GM18519 (cell line): ENCODE data around the gene SNX5.

ENCODE experiments used
- ATAC-seq: cut with Tn5 transposase; IDR thresholded peaks from one replicate; pipeline ENCODE4 v1.9.1; 2021; ENCODE audit warnings: mild to moderate bottlenecking, moderate library complexity; ENCODE audit not compliant: unreplicated experiment, low FRiP score

The SNX5 gene

DNA sequence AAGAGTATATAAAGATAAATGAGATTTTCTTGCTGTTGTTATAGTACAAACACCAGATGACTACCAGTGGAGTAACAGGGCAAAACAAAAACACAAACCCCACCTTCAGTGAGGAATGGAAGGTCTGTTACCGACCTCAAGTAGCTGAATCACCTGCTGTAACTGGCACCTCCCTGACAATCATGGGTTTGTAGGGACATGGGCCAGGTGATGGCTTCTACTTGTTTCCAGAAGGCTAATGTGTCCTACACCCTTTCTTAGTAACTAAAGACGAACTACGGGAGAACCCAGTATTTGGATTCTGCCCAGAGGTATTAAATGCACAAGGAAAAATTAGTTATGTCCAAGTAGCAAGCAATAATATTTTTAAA lies 26.8 kb downstream of the SNX5 start:
- no peak for ATAC-seq

DNA sequence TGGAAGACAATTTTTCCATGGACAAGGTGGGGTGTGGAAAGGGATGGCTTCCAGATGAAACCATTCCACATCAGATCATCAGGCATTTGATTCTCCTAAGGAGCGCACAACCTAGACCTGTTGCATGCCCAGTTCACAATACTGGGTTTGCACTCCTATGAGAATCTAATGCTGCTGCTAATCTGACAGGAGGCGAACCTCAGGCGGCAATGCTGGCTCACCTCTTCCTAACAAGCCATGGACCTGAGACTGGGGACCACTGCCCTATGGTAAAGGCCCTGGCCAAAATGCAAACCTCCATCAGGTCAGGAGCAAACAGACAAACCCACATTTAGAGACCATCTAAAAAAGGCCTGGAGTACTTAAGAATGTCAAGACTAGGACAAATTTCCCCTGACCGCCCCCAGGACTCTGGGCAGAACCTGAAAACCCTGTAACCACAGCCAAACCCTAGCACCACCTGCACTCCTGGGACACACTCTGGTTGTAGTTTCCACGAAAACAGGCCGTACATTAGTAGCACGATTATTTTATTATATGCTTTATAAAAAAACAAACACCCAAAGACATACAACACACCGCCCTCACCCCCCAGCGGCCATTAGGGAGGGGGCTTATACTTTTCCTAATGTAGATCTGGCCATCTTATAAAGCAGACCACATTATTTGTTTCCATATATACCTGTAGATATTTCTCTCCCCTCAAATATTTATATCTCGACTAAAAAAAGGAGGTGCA lies 27.3 kb downstream of the SNX5 start:
- no peak for ATAC-seq

DNA sequence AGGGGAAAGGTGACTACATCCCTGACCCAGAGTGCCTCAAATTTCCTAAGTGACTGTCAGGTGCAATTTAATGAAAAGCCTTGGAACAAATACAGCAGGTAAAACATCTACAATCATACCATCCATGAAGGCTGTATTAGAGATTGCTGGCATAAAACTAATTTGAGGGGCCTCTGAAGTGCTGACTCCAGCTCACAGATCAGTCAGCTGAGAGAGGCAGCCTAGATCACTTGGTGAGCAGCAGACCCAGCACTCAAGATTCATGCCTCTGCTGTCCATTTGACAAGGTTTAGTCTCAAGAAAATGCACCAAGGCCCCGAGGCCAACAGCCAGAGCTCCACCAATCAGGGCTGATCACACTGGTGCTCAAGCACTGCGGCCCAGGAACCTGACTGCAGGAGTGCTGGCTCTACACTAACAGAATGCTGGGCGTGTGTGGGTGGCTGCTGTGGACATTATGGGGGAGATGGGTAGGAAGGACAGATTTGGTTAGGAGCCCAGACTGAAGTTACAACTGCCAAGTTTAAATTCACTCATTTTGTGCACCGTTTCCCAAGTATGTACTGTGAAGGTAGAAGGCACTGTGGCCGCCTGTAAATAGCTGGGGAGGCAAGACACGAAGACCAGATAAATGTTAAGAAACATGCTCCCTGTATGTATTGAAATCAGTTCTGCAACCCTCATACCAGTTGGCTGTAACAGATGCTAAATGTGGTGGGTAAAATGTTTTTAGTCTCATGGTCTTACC lies 28.2 kb downstream of the SNX5 start:
- no peak for ATAC-seq

DNA sequence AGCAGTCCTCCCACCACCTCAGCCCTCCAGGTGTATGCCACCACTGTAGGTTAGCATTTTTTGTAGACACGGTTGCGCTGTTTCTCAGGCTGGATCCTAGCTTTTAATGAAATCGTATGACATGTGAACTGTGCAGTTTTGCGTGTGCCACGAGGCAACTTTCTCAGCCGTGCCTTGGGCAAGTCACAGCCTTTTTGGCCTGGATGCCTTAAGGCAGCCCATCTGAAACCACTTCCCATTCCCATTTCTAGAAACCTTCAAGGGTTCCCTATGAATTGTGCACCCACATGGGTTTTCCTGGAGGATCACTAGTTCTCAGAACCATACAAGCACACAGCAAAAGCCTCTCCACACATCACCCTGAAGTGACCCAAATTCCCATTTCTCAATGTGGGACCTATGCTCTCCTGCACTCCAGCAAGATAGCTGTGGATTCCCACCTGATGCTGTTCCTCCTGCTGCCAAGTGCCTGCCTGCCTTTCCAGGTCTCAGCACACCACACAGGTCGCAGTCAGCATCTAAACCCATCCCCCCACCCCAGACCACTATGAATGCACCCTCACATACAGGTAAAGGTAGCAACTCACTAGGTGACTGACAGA lies 28.9 kb downstream of the SNX5 start:
- ATAC-seq = no peak

DNA sequence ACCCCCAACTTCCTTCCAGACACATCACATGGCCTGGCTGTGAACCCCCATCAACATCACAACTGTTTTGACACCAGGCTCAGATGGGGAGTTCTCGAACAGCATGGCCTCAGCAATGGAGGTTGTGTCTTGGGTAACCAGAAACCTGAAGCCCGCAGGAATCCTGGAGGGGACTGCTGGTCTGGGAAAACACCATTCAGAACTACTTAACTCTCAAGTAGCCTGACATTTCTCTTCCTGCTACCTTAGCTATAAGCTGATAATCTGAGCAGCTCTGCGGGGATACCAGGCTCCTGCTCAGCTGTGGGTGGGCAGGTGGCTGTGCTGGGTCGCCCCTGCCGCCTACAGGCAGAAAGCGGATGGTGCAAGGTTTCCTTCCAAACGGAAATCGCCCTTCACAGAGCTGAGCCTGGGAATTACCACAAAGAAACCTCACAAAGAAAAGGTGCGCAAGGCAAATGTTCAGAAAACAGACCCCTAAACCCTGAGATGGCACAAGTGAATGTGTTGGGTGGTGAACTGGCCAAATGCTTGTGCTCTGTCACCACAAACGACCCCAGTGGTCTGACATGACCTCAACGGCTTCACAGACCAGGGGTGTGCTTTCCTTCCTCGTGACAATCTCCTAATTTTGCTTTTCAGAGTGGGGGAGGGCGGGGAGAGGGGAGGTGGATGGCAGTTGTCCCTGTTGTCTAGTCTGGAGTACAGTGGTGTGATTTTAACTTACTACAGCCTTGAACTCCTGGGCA lies 29.5 kb downstream of the SNX5 start:
- ATAC-seq = peak; percentile 79

DNA sequence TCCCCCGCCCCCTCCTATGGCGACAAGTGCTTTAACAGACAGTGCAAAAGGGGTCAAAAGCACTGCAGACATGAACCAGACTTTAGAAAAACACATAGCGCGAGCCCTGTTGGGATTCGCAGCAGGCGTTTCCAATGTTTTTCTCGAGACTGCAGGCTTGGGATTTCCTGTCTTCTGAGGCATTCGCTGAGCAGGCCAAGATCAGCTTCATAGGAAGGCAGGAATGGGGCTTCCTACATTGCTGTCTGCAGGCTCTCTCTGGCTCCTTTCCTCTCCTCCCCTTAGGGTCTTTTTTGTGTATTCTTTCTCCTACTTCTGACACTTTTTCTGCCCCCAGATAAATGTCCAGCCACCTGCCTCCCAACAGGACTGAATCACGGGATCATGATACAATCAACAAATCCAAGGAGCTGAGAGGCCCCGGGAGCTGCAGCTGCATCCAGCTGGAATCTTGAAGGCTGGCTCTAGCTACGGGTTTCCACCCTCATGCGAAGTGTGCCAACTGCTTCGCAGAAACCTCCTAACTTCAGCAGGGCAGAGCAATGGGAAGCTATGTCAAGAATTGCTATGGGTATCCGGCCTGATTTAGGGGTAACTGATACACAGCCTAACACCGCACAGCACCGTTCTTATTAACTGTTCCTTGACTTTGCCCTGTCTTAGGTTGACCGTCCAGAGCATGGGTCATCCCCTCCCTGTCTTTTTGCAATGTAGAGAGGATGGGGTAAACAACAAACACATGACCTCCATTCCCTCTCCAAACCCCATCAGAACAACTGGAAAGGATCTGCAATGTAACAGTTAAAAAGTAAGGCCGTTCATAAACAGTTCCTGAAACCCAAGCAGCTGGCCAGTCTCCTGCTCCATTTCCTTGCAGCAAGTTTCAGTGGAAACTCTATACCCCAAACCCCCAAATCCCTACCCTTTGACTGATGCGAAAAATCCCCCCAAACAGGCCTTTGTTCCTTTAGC lies 31.5 kb downstream of the SNX5 start:
- no peak for ATAC-seq

DNA sequence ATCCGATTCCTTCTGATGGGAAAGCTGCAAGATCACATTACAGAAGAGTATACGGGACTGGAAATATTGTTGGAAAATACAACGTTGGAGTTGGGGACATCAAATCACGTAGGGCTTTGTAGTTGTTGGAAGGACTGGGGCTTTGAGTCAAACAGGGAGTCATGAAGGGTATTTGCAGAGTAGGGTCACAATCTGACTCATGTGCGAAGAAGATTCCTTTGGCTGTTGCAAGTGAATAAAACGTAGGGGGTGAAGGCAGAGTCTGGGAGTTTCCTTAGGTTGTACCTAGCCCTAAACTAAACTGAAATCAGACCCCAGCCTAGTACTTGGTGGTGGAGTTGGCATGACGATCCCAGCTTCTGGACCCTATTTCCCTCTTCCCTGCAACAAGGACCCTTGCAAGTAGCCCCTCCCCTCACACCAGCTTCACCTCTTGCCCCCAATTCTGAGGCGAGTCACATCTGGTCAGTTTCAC lies 32.3 kb downstream of the SNX5 start:
- no peak for ATAC-seq

DNA sequence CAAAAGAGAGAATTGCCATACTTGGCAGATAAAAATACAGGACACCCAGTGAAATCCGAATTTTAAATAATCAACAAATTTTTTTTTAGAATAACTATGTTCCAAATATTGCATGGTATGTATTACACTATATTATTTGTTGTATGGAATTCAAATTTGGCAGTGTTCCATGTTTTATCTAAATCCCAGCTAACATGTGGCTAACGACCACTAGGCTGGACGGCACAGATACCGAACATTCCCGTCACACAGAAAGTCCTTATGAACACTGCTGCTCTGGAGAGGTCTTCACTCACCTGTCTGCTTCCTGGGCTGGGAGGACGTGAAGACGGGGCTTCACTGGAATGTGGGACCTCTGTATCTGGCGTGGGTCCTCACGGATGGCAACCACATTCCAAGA lies 32.8 kb downstream of the SNX5 start:
- ATAC-seq = no peak

DNA sequence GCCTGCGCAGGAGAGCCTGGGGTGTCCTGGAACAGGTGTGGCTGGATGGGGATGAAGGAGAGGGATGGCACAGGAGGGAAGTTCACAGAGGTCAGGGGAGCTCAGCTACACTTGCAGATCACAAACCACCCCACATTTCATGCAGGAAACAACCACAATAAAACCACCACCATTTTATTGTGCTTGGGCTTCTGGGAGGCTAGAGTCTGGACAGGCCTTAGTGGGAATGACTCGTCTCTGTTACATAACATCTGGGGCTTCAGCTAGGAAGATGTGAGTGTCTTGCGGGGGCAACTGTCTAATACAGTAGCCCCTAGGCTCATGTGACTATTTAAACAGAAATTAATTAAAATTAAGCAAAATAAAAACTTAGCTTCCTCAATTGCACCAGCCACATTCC lies 33.4 kb downstream of the SNX5 start:
- ATAC-seq = no peak

DNA sequence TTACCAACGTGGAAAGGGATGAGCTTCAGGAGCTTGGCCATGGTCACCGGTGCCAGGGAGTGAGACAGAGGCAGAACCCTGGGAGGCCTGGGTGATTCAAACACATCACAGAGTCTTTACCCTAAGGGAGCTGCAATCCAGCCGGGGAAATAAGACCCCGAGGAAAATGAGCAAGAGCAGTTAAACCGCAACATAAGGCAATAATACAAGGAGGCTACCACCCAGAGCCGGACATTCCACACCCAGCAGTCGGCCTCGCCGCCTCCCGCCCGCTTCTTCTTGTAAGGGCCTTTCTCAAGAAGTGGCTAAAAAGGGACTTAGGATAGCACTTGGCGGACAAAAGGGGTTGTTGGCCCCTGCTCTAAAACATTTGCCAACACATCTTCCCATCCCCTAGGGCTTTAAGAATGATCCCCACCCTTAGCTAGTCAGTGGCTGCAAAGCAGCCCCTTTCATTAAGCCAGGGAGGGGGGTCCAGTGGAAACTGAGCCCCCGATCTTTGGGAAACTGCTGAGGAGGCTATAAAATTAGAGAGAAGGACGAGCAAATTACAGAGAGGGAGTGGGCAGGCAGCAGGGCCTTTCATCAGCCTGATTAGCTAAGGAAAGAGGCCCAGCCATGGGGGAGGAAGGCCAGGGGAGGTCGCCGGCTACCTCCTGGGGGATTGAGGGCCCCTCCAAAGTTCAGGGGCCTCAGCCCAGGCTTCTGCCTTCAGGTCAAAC lies 34.3 kb downstream of the SNX5 start:
- ATAC-seq = no peak

DNA sequence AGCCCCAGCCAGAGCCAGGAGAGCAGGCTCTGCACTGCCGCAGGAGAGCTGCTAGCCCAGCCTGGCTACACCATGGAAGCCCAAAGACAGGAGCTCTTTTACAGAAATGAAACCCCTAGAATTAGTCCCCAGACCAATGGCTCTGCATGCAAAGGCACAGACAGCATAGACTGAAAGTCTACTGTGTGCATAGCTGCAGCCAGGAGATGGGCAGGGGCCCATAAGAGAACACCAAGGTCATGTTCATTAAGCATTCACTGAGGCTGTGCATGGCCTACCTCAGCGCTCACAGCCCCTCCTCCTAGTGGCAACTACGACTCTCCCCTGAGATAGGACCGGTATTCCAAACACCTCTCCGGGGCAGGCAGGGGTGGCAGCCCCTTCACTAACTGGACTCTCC lies 34.9 kb downstream of the SNX5 start:
- ATAC-seq = peak; percentile 42

DNA sequence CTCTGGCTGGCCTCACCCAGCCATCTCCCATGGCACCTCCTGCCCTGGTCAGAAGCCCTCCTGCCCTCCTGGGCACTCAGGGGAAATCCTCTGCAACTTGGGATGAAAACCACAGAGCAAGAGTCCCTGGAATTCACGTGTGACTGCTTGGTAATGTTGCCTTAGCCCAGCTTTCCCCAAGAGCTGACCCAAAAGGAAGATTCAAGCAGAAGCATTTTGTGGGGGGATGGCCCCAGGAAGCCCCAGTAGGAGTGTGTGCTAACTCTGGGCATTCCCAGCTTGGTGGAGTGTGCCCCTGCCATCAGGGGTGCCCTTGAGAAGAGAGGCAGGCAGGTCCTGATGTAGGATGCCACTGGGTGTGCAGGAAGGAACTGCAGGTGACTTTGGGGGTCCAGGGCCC lies 35.5 kb downstream of the SNX5 start:
- no peak for ATAC-seq

DNA sequence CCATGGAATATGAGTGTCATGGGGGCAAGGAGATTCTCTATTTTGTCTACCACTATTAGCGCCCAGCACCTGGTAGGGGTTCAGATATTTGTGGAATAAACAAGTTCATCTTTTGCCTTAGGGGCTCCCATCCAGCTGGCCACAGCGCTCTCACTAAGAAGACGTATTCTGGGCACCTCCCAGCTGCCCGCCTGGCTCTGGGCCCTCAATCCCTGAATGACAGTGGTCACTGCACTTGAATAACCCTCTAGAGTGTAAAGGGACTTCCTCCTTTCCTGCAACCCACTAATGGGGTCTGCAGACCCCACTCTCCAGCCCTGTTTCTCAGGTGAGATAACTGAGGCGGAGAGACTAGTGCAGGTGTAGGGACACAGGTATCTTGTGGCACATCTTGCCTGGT lies 36.2 kb downstream of the SNX5 start:
- ATAC-seq = no peak

DNA sequence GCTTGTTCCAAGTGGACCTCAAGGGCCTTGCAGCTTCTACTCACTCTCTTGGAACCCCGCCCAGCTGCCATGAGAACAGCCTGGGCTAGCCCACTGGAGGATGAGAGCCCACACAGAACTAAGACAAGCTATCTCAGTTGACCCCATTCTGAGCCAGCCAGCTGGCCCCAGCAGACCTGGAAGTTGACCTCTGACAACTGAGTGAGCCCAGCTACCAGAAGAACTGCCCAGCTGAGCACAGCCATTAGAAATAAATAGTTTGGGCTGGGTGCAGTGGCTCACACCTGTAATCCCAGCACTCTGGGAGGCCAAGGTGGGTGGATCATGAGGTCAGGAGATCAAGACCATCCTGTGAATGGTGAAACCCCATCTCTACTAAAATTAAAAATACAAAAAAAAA lies 37.1 kb downstream of the SNX5 start:
- no peak for ATAC-seq

DNA sequence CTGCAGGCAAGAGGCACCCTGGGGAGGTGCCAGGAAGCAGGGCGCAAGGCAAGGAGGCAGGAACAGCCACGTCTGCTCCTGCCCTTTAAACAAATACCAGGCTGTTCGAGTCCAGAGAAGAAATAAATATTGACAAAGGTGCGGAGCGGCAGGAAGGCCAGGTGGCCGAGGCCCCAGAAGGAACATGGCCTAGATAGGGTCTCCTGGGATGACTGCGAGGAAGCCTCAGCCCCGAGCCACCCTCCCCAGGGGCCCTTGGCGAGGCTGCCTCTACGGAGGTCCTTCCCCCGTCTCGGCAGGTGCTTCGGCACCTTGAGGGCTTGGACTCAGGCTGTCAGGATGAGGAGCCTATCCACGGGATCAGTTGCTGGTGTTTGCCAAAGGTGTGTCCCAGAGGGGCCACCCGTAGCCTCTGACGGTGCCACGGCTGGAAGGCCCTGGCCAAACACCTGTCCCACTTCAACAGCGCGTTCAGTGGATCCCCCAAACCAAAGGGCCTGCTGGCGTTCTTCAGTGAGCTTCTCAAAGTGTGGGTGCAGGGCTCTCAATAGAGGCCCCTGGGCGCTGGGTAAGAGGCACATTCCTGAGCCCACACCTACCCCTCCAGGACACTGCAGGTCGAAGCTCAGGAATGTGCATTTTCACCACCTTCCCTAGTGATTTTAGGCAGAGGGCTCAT lies 39.8 kb downstream of the SNX5 start:
- no peak for ATAC-seq

DNA sequence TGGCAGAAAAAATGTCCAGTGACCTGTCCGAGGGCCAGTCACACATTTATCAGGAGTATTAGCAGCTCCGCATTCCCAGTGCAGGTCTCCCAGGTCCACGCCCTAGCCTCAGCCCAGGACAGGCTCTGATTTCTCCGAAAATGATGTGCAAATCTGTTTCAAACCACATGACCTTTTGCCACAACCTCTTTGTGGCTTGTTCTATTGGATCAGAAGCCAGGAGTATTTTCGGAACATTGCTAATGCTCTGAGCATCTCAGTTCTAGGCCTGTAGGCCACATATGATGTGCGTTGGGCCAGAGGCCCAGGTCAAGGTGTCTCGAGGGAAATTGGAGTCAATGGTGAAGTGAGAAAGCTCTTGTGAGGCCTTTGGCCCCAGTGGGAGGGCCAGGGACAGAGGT lies 40.4 kb downstream of the SNX5 start:
- no peak for ATAC-seq

DNA sequence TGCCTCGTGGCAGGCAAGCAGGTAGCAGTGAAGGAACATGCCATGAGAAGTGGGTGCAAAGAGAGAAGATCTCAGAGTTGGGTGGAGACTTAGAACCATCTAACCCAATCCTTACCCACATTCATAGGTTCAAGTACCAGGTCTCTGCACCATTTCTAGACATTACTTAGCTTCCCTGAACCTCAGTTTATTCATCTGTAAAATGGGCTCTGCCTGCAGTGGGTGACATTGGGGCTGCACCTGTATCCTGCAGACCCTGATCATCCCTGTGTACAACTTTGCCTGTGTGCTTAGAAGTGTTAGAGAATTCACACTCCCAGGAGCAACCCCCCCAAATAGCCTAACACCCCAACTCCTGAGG lies 42.7 kb downstream of the SNX5 start:
- no peak for ATAC-seq

DNA sequence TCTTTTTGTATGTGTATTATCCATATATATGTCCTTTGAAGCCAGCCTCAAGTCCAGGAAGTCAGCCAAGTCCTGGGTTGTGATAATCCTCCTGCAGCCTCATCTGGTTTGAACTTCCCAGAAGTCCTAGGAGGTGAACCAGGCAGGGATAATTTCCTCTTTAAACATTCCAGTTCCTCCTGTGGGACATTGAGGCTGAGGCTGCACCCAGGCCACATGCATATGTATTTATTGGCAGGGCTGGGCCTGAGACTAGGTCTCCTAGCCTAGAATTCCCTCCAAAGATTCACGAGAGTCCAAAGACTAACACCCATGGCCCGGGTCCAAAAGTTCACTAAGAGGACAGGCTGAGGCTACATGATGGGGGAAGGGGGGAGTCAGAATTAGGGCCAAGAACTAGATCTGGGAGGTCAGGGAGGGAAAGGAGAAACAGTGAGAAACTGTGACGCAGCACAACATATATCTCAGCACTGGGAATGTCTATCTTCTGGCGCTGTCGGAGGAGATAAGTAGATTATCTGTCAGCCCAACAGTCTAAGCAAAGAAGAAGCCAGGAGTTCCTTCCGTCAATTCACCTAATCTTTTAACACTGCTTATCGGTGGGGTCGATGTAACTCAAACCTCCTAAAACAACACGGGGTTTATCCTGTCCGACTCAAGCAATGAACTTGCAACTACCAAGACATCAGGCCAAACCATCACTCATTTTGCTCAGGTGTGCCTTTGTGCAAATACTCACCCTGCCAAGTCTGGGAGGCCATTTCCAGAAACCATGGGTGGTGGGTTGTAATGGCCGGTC lies 43.3 kb downstream of the SNX5 start:
- ATAC-seq = no peak
